GM23248 (cell line): ENCODE results near the gene TMED10. TPM values are rescaled to one million over a fixed set of nuclear protein-coding genes. Genes with fewer than 3 reads are reported as not detected.

ENCODE experiments used
- DNase-seq: peaks from one replicate; pipeline ENCODE4 v3.0.0-alpha.2; 2015
- H2AFZ ChIP-seq: fragments of 200-600 bp; sonication (generic); 2 replicates; pipeline ENCODE4 v1.6.1; 2016; ENCODE audit warnings: antibody characterized with exemption
- H3F3A ChIP-seq: fragments of 200-600 bp; sonication (generic); 2 replicates; pipeline ENCODE4 v1.6.1; 2016; ENCODE audit warnings: mild to moderate bottlenecking, antibody characterized with exemption, mixed run types; ENCODE audit not compliant: insufficient read depth
- H3K27ac ChIP-seq: fragments of 200-600 bp; sonication (generic); 2 replicates; pipeline ENCODE4 v1.5.1; 2016; ENCODE audit warnings: mild to moderate bottlenecking
- H3K27me3 ChIP-seq: fragments of 200-600 bp; sonication (generic); replicated peaks from 2 replicates; pipeline ENCODE4 v1.6.1; 2016; ENCODE audit warnings: mild to moderate bottlenecking; ENCODE audit not compliant: insufficient read depth
- H3K36me3 ChIP-seq: fragments of 200-600 bp; sonication (generic); 2 replicates; pipeline ENCODE4 v1.6.1; 2016; ENCODE audit warnings: low read depth, mild to moderate bottlenecking
- H3K4me1 ChIP-seq: fragments of 200-600 bp; sonication (generic); 2 replicates; pipeline ENCODE4 v1.6.1; 2016; ENCODE audit warnings: mild to moderate bottlenecking; ENCODE audit not compliant: insufficient read depth
- H3K4me2 ChIP-seq: fragments of 200-600 bp; sonication (generic); one replicate; pipeline ENCODE4 v1.6.1; 2016; ENCODE audit warnings: mild to moderate bottlenecking; ENCODE audit not compliant: unreplicated experiment
- H3K4me3 ChIP-seq: fragments of 200-600 bp; sonication (generic); 2 replicates; pipeline ENCODE4 v1.5.1; 2016; ENCODE audit warnings: mild to moderate bottlenecking
- H3K79me2 ChIP-seq: fragments of 200-600 bp; sonication (generic); 2 replicates; pipeline ENCODE4 v1.6.1; 2016; ENCODE audit warnings: mild to moderate bottlenecking; ENCODE audit not compliant: insufficient read depth
- H3K9ac ChIP-seq: fragments of 200-600 bp; sonication (generic); 2 replicates; pipeline ENCODE4 v1.6.1; 2016; ENCODE audit warnings: mild to moderate bottlenecking
- H3K9me2 ChIP-seq: fragments of 200-600 bp; sonication (generic); 2 replicates; pipeline ENCODE4 v1.6.1; 2016; ENCODE audit warnings: mixed run types, mild to moderate bottlenecking, moderate library complexity; ENCODE audit not compliant: insufficient read depth
- H3K9me3 ChIP-seq: fragments of 200-600 bp; sonication (generic); one replicate; pipeline ENCODE4 v1.6.1; 2017; ENCODE audit warnings: low read depth
- H4K20me1 ChIP-seq: fragments of 200-600 bp; sonication (generic); 2 replicates; pipeline ENCODE4 v1.6.0; 2016; ENCODE audit not compliant: insufficient read depth
- EZH2 ChIP-seq: fragments of 200-600 bp; sonication (generic); IDR thresholded peaks from 2 replicates; pipeline ENCODE4 v1.6.1; 2018; ENCODE audit warnings: antibody characterized with exemption, mild to moderate bottlenecking; ENCODE audit not compliant: insufficient read depth, poor library complexity, severe bottlenecking
- EZH2phosphoT487 ChIP-seq: fragments of 200-600 bp; sonication (generic); IDR thresholded peaks from 2 replicates; pipeline ENCODE4 v1.6.1; 2018; ENCODE audit warnings: antibody characterized with exemption, moderate library complexity, mild to moderate bottlenecking, low read depth; ENCODE audit not compliant: insufficient read depth
- WGBS, 2 experiments: methylation state at CpG; one replicate each; pipeline ENCODE4 v1.1.6; 2015 to 2017; ENCODE audit warnings: low lambda C conversion rate in 2 of 2, low coverage in 1 of 2; ENCODE audit errors: missing lambda C conversion rate in 2 of 2; 5-methylcytosine and 5-hydroxymethylcytosine counted together
- in situ Hi-C: fragments of 300-500 bp; cut with MboI; formaldehyde crosslinking; loops from 2 replicates; pipeline ENCODE4 v1.15.0; 2020
- polyA plus RNA-seq: library from polyadenylated mRNA; unstranded; fragments of >200 nt; fragmentation: Nextera tagmentation; extraction: Ambion mirVana; gene quantifications from 2 replicates; pipeline ENCODE4 v1.2.1, GENCODE V29; 2016
- total RNA-seq: library from RNA; depleted of rRNA; stranded (reverse); fragments of >200 nt; shearing (Covaris generic); gene quantifications from 2 replicates; pipeline ENCODE4 v1.2.3, GENCODE V29; 2014

Gene TMED10
- total and polyA plus RNA-seq, 2 experiments from 2014 or later, result 363 to 553 TPM

DNA sequence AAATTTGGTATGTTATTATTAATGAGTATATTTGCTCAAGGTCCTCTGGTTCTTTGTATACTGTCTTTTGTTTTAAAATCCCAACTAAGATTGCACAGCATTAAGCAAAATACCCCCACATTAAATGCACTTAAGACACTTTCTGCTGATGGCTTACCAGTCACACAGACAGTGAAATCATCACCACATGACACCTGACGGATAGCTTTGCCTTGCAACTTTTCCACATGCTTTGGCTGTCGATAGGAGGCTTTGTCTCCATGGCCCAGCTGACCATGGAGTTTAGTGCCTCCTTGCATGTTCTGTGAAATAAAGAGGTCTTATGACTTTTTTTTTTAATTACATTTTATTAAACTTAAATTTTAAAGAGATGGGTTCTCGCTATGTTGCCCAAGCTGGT lies 69.2 kb downstream of the TMED10 start:
- H3K4me1 ChIP-seq, result no peaks in the 10 kb centered on the region
- H4K20me1 ChIP-seq, result no peaks in the 10 kb centered on the region
- H2AFZ ChIP-seq, result no peak overlapping the region
- no peak overlapping the region for H3K9ac ChIP-seq
- H3K4me3 ChIP-seq, result no peak overlapping the region
- no peak for DNase-seq
- H3K27ac ChIP-seq, result no peak overlapping the region
- H3K27me3 ChIP-seq, result no peaks in the 10 kb centered on the region
- no peaks in the 10 kb centered on the region for H3K9me2 ChIP-seq
- 79 to 83% methylated on average over 3 of the region's 3 CpGs for WGBS, 2 experiments
- H3K79me2 ChIP-seq, result no peaks in the 10 kb centered on the region
- H3F3A ChIP-seq, result no peaks in the 10 kb centered on the region
- H3K36me3 ChIP-seq, result peaks cover 67% of the 10 kb centered on the region
- in situ Hi-C loops, result no loop called here
- no peaks in the 10 kb centered on the region for H3K9me3 ChIP-seq
- TF ChIP-seq EZH2phosphoT487 (no peak), EZH2 (no peak)
- no peak overlapping the region for H3K4me2 ChIP-seq

DNA sequence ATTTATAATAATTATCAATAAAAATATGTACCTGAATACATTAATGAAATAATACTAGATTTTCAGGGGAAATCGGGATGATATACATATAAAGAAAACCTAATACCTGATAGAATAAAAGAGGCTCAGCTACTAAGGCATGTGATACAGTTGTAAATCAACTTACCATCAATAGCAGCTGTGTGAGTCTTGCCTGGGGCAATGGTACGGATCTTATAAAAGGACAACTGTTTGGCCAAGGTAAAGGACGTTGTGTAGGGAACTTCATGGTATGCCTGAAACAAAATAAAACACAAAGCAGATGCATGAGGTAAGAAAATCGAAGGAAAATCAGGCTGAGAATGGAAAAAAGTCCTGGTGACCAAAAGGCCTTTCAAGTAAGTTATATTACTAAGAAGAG lies 74.9 kb downstream of the TMED10 start:
- in situ Hi-C loops, result no loop called here
- no peak overlapping the region for H3K4me3 ChIP-seq
- H3K27me3 ChIP-seq, result no peaks in the 10 kb centered on the region
- H3K36me3 ChIP-seq, result peaks cover 40% of the 10 kb centered on the region
- no peaks in the 10 kb centered on the region; the same call in 1 of the 2 replicates for H3F3A ChIP-seq
- no peaks in the 10 kb centered on the region for H3K4me1 ChIP-seq
- H3K79me2 ChIP-seq, result no peaks in the 10 kb centered on the region
- DNase-seq, result no peak
- no peak overlapping the region for H3K9ac ChIP-seq
- no peak overlapping the region for H3K27ac ChIP-seq
- no peaks in the 10 kb centered on the region for H3K9me3 ChIP-seq
- H3K4me2 ChIP-seq, result no peak overlapping the region
- 88% methylated on average over 4 of the region's 4 CpGs for WGBS, 2 experiments
- no peak overlapping the region for H2AFZ ChIP-seq
- H3K9me2 ChIP-seq, result no peaks in the 10 kb centered on the region
- H4K20me1 ChIP-seq, result no peaks in the 10 kb centered on the region
- TF ChIP-seq EZH2phosphoT487 (no peak), EZH2 (no peak)

DNA sequence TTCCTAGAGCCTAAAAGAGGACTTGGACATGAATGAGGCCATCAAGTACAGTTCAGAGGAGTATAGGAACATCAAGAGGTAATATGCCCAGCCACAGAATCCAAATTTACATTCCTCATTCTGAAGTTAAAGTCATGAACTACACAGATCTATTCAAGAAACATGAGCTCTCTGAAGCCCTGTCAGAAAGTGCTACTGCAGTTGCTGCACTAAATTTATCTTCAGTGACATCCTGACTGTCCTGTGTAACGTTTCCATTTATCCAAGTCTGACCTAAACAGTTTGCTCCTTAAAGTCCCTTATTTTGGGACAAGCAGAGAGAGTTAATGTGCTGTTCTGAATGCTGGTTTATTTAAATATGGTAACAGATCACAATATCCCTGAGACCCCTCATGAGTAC lies 77.7 kb downstream of the TMED10 start:
- TF ChIP-seq EZH2phosphoT487 (no peak), EZH2 (no peak)
- Histone ChIP-seq H3F3A (no peaks in the 10 kb centered on the region; the same call in 1 of the 2 replicates), H3K4me1 (no peaks in the 10 kb centered on the region), H4K20me1 (no peaks in the 10 kb centered on the region), H3K79me2 (no peaks in the 10 kb centered on the region), H3K27me3 (no peaks in the 10 kb centered on the region), H2AFZ (no peak overlapping the region), H3K4me2 (no peak overlapping the region), H3K9me3 (no peaks in the 10 kb centered on the region), H3K4me3 (no peak overlapping the region), H3K9me2 (no peaks in the 10 kb centered on the region), H3K9ac (no peak overlapping the region), H3K27ac (no peak overlapping the region), H3K36me3 (peaks cover 49% of the 10 kb centered on the region)
- in situ Hi-C loops, result loop anchor here (10.0 kb wide), 1 partner anchor 184 kb away; no protein-coding TSS in a partner anchor
- WGBS, 2 experiments, result 38 to 39% methylated on average over 1 of the region's 1 CpG
- DNase-seq, result no peak

DNA sequence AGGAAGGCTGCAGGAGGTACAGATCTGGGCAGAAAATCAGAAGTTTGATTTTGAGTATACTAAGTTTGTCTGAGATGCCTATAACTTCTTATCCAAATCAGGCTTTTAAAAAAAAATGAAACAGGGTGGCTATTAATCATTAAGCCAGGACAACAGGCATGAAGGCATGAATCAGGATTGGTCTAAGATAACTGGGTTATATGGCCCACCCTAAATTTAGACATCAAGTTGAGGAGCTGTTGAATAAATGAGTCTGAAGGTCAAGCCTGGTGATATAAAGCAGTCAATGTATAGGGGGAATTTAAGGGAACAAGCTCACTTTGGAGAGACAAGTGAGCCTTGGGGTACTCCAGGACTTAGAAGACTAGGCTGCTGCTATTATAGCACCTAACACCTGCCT lies 78.2 kb downstream of the TMED10 start:
- Histone ChIP-seq H3K9ac (no peak overlapping the region), H3F3A (no peaks in the 10 kb centered on the region; the same call in 1 of the 2 replicates), H3K27ac (no peak overlapping the region), H3K36me3 (peaks cover 47% of the 10 kb centered on the region), H3K9me2 (no peaks in the 10 kb centered on the region), H2AFZ (no peak overlapping the region), H3K9me3 (no peaks in the 10 kb centered on the region), H3K79me2 (no peaks in the 10 kb centered on the region), H4K20me1 (no peaks in the 10 kb centered on the region), H3K4me2 (no peak overlapping the region), H3K27me3 (no peaks in the 10 kb centered on the region), H3K4me1 (no peaks in the 10 kb centered on the region), H3K4me3 (no peak overlapping the region)
- in situ Hi-C loops, result loop anchor here (10.0 kb wide), 1 partner anchor 183 kb away; no protein-coding TSS in a partner anchor
- TF ChIP-seq EZH2phosphoT487, result no peak
- TF ChIP-seq EZH2, result no peak
- DNase-seq, result no peak

DNA sequence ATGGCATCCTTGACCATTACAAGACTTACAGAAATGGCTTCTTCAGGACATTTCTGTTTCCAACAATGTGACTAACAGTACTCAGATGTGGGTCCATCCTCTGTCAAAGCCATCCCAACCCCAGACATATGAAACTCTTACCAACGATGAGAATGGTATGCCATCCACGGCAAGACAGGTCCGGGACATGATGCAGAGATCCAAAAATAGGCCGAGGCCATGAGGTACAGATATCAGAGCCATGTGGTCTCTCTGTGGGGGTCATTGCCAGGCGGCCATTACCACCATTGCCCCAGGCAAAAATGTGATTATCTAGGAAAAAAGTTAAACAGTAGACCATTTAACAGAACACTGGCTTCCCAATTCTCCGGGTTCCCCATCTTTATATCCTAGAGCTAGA lies 79.5 kb downstream of the TMED10 start:
- TF ChIP-seq EZH2 (no peak), EZH2phosphoT487 (no peak)
- DNase-seq, result no peak
- 89 to 91% methylated on average over 6 of the region's 6 CpGs for WGBS, 2 experiments
- Histone ChIP-seq H3F3A (no peaks in the 10 kb centered on the region; the same call in 1 of the 2 replicates), H3K4me3 (no peak overlapping the region), H3K27me3 (no peaks in the 10 kb centered on the region), H2AFZ (no peak overlapping the region), H4K20me1 (no peaks in the 10 kb centered on the region), H3K4me2 (no peak overlapping the region), H3K36me3 (peaks cover 48% of the 10 kb centered on the region), H3K4me1 (no peaks in the 10 kb centered on the region), H3K9me2 (no peaks in the 10 kb centered on the region), H3K79me2 (no peaks in the 10 kb centered on the region), H3K9me3 (no peaks in the 10 kb centered on the region), H3K9ac (no peak overlapping the region), H3K27ac (no peak overlapping the region)
- in situ Hi-C loops, result loop anchor here (10.0 kb wide), 1 partner anchor 182 kb away; no protein-coding TSS in a partner anchor
